Measurements from ENCODE around the gene GPR55.

DNA sequence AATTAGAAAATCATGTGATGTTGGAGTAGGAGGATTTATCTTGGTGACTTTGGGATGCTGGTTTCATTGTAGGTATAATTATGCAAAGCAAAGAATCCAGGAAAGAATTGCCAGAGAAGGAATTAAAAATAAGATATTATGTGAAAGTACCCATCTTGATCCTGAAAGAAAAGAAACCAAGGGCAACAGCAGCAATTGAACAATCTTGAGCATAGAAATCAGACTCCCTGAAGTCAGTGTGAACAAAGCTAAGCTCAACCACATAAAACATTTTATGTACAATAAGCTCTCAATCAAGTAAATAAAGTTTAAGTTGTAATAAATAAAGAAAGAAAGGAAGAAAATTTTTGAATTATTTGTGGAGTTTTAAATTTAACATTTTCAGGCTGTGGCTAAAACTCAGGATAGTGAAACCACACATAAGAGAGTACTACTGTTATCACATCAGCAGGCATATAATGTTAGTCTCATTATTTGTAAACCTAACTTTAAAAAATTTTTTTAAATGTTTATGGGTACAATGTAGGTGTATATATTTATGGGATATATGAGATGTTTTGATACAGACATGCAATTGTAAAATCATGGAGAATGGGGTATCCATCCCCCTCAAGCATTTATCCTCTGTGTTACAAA is 32.8 kb upstream of the GPR55 start:
- TF ChIP-seq ETV6 (CRISPR knock-in tag; IDR thresholded peaks at IDR 0.05) (no peak), SP1 (CRISPR knock-in tag; conservative IDR thresholded peaks at IDR 0.05) (no peak), CREB1 (CRISPR knock-in tag; IDR thresholded peaks at IDR 0.05) (no peak), FOXP1 (CRISPR knock-in tag; IDR thresholded peaks at IDR 0.05; ENCODE audit: borderline replicate concordance) (no peak), ZNF121 (CRISPR knock-in tag; IDR thresholded peaks at IDR 0.05) (no peak)
- TF ChIP-seq, protein P1, sequence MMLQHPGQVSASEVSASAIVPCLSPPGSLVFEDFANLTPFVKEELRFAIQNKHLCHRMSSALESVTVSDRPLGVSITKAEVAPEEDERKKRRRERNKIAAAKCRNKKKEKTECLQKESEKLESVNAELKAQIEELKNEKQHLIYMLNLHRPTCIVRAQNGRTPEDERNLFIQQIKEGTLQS (CRISPR knock-in tag; conservative IDR thresholded peaks at IDR 0.05), result no peak
- TF ChIP-seq, protein P2, sequence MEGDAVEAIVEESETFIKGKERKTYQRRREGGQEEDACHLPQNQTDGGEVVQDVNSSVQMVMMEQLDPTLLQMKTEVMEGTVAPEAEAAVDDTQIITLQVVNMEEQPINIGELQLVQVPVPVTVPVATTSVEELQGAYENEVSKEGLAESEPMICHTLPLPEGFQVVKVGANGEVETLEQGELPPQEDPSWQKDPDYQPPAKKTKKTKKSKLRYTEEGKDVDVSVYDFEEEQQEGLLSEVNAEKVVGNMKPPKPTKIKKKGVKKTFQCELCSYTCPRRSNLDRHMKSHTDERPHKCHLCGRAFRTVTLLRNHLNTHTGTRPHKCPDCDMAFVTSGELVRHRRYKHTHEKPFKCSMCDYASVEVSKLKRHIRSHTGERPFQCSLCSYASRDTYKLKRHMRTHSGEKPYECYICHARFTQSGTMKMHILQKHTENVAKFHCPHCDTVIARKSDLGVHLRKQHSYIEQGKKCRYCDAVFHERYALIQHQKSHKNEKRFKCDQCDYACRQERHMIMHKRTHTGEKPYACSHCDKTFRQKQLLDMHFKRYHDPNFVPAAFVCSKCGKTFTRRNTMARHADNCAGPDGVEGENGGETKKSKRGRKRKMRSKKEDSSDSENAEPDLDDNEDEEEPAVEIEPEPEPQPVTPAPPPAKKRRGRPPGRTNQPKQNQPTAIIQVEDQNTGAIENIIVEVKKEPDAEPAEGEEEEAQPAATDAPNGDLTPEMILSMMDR (IDR thresholded peaks at IDR 0.05), result no peak

Data from WTC11 (cell line).